ENCODE measurements around the gene SARDH.

SARDH gene

DNA sequence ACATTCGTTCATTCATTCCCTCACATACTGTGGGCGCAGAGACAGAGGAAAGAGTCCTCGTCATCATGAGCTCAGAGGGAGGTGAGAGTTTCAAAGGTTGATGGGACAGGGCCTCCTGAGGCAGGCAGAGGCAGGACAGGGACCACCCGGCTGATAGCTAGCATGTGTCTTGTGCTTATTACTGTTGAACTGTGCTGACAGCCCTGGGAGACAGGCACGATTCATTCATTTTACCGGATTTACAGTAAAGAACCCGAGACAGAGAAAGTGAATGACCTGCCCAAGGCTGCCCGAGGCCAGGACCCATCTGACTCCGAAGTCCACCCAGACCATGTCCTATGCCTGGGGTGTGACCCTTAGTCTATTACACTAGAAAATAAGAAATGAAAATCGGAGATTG, 124.1 kb downstream of the SARDH start:
- H2AFZ ChIP-seq (ENCODE audit: low read length) = no peak overlapping the region
- no peaks in the 10 kb centered on the region for H3K27me3 ChIP-seq (ENCODE audit: insufficient read depth, low read length, poor library complexity, severe bottlenecking)
- no peaks in the 10 kb centered on the region for H3K9me3 ChIP-seq (ENCODE audit: insufficient read depth, low read depth, low read length)
- H4K20me1 ChIP-seq (ENCODE audit: insufficient read depth, low read length, poor library complexity, severe bottlenecking) = no peaks in the 10 kb centered on the region
- no peak for TF ChIP-seq EZH2phosphoT487 (IDR thresholded peaks at IDR 0.05; ENCODE audit: borderline replicate concordance)
- TF ChIP-seq, protein P1, sequence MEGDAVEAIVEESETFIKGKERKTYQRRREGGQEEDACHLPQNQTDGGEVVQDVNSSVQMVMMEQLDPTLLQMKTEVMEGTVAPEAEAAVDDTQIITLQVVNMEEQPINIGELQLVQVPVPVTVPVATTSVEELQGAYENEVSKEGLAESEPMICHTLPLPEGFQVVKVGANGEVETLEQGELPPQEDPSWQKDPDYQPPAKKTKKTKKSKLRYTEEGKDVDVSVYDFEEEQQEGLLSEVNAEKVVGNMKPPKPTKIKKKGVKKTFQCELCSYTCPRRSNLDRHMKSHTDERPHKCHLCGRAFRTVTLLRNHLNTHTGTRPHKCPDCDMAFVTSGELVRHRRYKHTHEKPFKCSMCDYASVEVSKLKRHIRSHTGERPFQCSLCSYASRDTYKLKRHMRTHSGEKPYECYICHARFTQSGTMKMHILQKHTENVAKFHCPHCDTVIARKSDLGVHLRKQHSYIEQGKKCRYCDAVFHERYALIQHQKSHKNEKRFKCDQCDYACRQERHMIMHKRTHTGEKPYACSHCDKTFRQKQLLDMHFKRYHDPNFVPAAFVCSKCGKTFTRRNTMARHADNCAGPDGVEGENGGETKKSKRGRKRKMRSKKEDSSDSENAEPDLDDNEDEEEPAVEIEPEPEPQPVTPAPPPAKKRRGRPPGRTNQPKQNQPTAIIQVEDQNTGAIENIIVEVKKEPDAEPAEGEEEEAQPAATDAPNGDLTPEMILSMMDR (conservative IDR thresholded peaks at IDR 0.05; ENCODE audit: low read length) = no peak
- no peaks in the 10 kb centered on the region for H3K9me2 ChIP-seq (replicated peaks; ENCODE audit: low read depth, low read length)
- no peak overlapping the region for H3K9ac ChIP-seq (ENCODE audit: low read depth, low read length, poor library complexity, severe bottlenecking)
- no peak overlapping the region for H3K4me3 ChIP-seq (ENCODE audit: low read length, poor library complexity, severe bottlenecking)
- H3K4me1 ChIP-seq (ENCODE audit: insufficient read depth, low read length, poor library complexity, severe bottlenecking) = peaks cover 3% of the 10 kb centered on the region
- H3K36me3 ChIP-seq (ENCODE audit: insufficient read depth, low read length) = no peaks in the 10 kb centered on the region
- no peaks in the 10 kb centered on the region for H3F3A ChIP-seq (ENCODE audit: low read depth)
- H3K4me2 ChIP-seq (ENCODE audit: low read depth, low read length, poor library complexity, severe bottlenecking) = no peak overlapping the region
- no peaks in the 10 kb centered on the region for H3K79me2 ChIP-seq (ENCODE audit: insufficient read depth, low read length)
